Measurements from ENCODE around the gene OR13C8.

The OR13C8 gene

DNA sequence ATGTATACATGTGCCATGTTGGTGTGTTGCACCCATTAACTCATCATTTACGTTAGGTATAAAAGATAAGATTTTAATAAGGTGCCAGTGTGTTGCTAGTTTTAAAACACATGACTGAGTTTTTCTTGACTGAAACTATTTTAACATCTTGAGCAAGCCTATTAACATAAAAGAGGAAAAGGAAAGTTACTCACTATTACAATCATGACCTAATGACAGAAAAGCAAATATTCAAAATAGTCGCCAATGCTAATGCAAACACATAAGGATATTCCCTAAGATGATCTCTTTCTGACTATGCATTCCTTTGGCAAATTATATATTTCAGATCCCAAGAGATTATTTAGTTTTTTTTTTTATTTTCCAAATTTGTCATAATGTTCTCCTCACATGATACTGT is 42.2 kb downstream of the OR13C8 start:
- no peak for DNase-seq (ENCODE audit: low read depth, low spot score)

DNA sequence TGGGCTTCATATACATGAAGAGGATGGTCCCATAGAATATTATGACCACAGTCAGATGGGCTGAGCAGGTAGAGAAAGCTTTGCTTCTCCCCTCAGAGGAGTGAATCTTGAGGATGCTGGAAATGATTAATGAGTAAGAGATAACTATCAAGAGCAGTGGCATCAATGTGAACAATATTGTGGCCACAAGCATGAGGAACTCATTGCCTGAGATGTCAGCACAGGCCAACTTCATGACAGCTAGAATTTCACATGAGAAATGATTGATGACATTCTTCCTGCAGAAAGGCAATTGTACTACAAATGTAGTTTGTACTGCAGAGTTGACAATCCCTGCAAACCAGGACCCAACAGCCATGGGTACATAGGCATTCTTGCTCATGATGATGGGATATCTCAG is 48.5 kb downstream of the OR13C8 start:
- DNase-seq (ENCODE audit: low read depth, low spot score) = no peak

DNA sequence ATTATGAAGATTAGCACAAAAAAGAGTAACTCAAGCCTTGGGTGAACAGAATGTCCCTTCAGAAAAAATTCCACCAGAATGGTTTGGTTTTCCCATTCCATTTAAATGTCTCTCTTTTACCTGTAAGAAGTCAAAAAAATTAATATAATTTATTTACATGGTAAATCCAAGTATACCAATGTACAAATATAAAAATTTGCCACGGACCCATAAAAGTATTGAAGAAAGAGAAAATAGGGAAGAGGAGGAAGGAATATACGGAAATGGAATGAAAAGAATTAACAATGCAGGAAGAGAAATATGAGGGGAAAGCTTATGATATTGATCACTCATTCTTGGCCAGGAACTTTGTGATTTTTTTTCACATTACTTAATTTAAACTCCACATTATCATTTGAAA is 49.1 kb downstream of the OR13C8 start, which contains the start of gene OR13C9:
Gene OR13C9 (minus strand): TSS at position 101 of the 400 bp plus-strand sequence. CDS start 0 bp downstream, at position 101.
- DNase-seq (ENCODE audit: low read depth, low spot score) = no peak

Measured in activated CD4-positive, CD25-positive, alpha-beta regulatory T cell treated with anti-CD3 and anti-CD28 coated beads, Interleukin-2, amount 50 U/mL, for 16 hours (primary cell).